ENCODE measurements around the gene MRGPRG. TPM values are rescaled to one million over a fixed set of nuclear protein-coding genes. Genes with fewer than 3 reads are reported as not detected.

Gene MRGPRG
- total and polyA plus RNA-seq, 9 of the 15 experiments (the other 6 are each of a cell fraction or from before 2014, with no cell fraction given): not detected

DNA sequence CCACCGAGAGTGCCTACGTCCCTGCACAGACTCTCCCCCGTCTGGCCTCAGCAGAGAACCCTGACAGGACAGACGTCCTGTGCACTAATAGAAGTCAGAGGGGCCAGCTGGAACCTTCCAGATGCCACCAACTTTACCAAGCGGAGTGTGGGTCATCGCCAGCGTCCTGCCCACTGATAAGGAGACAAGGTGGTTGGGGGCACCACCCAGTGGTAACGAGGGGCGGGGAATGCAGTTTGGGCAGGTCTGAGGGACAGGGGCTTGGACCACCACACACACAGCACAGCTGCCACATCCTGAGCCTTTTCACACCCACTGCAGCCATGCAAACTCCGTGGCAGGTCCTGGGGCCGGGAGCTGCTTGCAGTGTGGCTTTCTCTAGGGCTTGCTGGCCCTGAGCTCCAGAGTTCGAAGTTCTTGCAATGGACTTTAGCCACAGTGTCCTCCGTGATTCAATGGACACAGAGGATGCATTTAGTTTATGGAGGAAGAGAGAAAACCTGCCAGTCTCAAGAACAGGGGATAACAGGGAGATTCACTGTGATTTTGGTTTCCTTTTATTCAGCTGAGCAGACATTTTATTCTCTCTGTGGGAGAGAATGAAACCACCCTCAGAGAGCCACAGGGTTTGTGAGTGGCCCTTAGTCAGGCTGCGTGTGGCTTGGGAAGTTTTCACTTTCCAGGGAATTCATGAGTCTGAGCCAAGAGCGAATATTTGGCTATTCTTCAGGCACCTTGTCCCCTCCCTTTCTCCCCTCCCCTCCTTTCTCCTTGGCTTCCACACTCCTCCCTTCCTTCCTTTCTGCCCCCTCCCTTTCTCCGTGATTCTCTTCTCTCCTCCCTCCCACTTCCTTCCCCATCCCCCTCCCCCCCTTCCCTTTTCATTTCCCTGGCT is 13.1 kb downstream of the MRGPRG start:
- H3K4me3 ChIP-seq: no peak overlapping the region
- peaks cover 0 to 31% of the 10 kb centered on the region in 2 experiments; a peak in 1 of 5 replicates for H3K4me1 ChIP-seq (replicated peaks in 1 of 2; ENCODE audit: control insufficient read depth in 2 of 2, insufficient read depth in 2 of 2, low read length in 2 of 2)
- intact Hi-C loops (cut with micrococcal nuclease) (no loop called here), in situ Hi-C loops (cut with MboI) (no loop called here)
- FAIRE-seq: no peak
- no peak for DNase-seq (ENCODE audit: extremely low read depth in 1 of 4, low spot score in 3 of 4)
- no peak overlapping the region for H3K27ac ChIP-seq (ENCODE audit: extremely low read depth, low read depth, low read length)
- ATAC-seq: no peak; the same call in 2 of the 3 replicates
- CTCF ChIA-PET (ENCODE audit: low intra/inter-chr PET ratio): no interaction called here
- no peaks in the 10 kb centered on the region for H3K36me3 ChIP-seq (ENCODE audit: control insufficient read depth, insufficient read depth, low read length)
- no peaks in the 10 kb centered on the region for H3K79me2 ChIP-seq (ENCODE audit: control insufficient read depth, insufficient read depth, low read length)
- POLR2A ChIA-PET: interaction anchor here (0.5 to 0.6 kb wide), 5 partner anchors 71 to 822 kb away, joined by 3 to 5 read pairs (median 3); no protein-coding TSS in a partner anchor
- H3K9me1 ChIP-seq (ENCODE audit: control insufficient read depth, insufficient read depth, low read length): no peaks in the 10 kb centered on the region
- no peak overlapping the region for H2AFZ ChIP-seq (ENCODE audit: low read depth, low read length)
- H4K20me1 ChIP-seq (replicated peaks; ENCODE audit: control insufficient read depth, insufficient read depth, low read length): peaks cover 8% of the 10 kb centered on the region
- H3K9ac ChIP-seq (ENCODE audit: insufficient read depth in 1 of 2, low read depth in 2 of 2, low read length in 2 of 2): no peak overlapping the region
- BruUV-seq (replicated peaks): no TSS peak
- 3% methylated on average over 15 of the region's 16 CpGs for WGBS (ENCODE audit: insufficient coverage, low coverage, missing lambda C conversion rate)
- peaks cover 26 to 48% of the 10 kb centered on the region in 2 experiments; a peak in 4 of 5 replicates for H3K27me3 ChIP-seq (ENCODE audit: control insufficient read depth in 2 of 2, insufficient read depth in 2 of 2, low read length in 2 of 2)
- no peak overlapping the region for H3K4me2 ChIP-seq (ENCODE audit: insufficient read depth, low read length)
- no peaks in the 10 kb centered on the region for H3K9me3 ChIP-seq (replicated peaks; ENCODE audit: control insufficient read depth, insufficient read depth, low read depth, low read length)
- TF ChIP-seq ZNF384 (IDR thresholded peaks at IDR 0.05; ENCODE audit: low read depth, low read length) (no peak), JUNB (CRISPR knock-in tag; conservative IDR thresholded peaks at IDR 0.05) (no peak), ZNF583 (CRISPR knock-in tag; IDR thresholded peaks at IDR 0.05) (no peak), POLR3A (IDR thresholded peaks at IDR 0.05; ENCODE audit: borderline replicate concordance, extremely low read depth, insufficient read depth, insufficient read length) (no peak), MAFG (tag; conservative IDR thresholded peaks at IDR 0.05) (0 out of 2 replicates have a peak, but pooled peaks have one; percentile 9), ZNF316 (IDR thresholded peaks at IDR 0.05) (peak; percentile 54), ZBTB1 (CRISPR knock-in tag; IDR thresholded peaks at IDR 0.05; ENCODE audit: borderline replicate concordance, low read depth) (no peak), SPI1 (IDR thresholded peaks at IDR 0.05; ENCODE audit: borderline replicate concordance, low read depth, low read length) (peak; percentile 30; the same call in 1 of the 2 replicates)

Measured in K562 (cell line).